GM10248 (cell line): ENCODE measurements around the gene MTX3.

Source experiments
- CTCF ChIA-PET: fragments of 300-600 bp; sonication (Branson Sonifier 250); formaldehyde crosslinking; extraction: SDS; loops from one replicate; lab custom pipeline; 2021; ENCODE audit warnings: antibody characterized with exemption; lab: Yijun Ruan, JAX
- POLR2A ChIA-PET: fragments of 350-650 bp; sonication (Branson Sonifier 250); formaldehyde crosslinking; extraction: SDS; loops from one replicate; lab custom pipeline; 2020; ENCODE audit warnings: antibody characterized with exemption; lab: Yijun Ruan, JAX
- DNase-seq: peaks from one replicate; pipeline ENCODE4 v3.0.0; 2012; ENCODE audit errors: extremely low spot score
- CTCF ChIP-seq: IDR thresholded peaks from 2 replicates; pipeline ENCODE4 v1.5.1; 2012; ENCODE audit warnings: mild to moderate bottlenecking, low read depth; ENCODE audit errors: extremely low read depth, missing control alignments, control extremely low read depth

The MTX3 gene

DNA sequence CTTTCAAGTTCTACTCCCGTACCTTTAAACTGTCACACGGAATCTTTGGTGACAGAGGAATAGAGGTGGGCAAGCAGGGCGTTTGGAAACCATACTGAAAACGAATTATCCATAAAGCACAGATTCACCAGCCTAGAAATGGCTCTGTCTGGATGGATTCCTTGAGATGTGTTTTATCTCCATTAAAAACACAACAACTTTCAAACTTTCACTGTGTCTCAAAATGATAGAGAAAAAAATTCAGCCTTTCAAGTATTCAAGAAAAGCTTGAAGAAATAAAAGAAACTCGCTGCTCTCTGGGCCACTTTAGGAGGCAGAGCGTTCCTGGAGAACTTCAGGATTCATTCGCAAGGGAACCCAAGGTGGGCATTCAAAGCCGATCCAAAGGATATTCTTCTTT lies 43.5 kb upstream of the MTX3 start:
- ChIA-PET CTCF (interaction anchor here (0.8 to 1.4 kb wide), 2 partner anchors 9 to 447 kb away, joined by 3 to 5 read pairs; no protein-coding TSS in a partner anchor), POLR2A (no interaction called here)
- DNase-seq = no peak
- TF ChIP-seq CTCF = no peak

DNA sequence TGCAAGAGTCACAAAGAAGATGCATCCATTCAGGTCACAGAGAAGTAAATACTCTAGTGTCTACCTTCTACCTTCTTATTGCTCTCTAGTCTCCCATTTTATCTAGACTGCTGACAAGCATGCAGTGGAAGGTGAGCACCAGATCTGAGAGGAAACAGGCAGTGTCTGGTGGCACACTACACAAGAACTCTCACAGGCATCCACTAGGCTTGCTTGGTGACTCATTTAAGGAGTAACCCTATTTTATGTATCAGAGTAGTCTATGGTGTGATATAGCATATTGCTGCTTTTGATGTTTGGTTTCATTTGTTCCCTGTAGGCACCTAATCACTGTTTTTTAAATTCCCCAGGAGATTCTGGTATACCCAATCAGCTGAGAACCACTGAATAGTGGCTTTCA lies 42.5 kb upstream of the MTX3 start:
- no peak for TF ChIP-seq CTCF
- POLR2A ChIA-PET = no interaction called here
- no peak for DNase-seq
- CTCF ChIA-PET = interaction anchor here (1.4 kb wide), 1 partner anchor 10 kb away, joined by 5 read pairs; no protein-coding TSS in a partner anchor

GRCh38 chr5:80031109-80031508 lies 40.0 kb upstream of the MTX3 start:
- POLR2A ChIA-PET = no interaction called here
- no peak for DNase-seq

GRCh38 chr5:80026841-80027240 lies 35.8 kb upstream of the MTX3 start:
- DNase-seq = no peak
- CTCF ChIA-PET = interaction anchor here (0.8 to 1.2 kb wide), 2 partner anchors 19 to 23 kb away, joined by 3 read pairs; no protein-coding TSS in a partner anchor
- POLR2A ChIA-PET = no interaction called here
- no peak for TF ChIP-seq CTCF

More at GRCh38 chr5:80031109-80031508, 40.0 kb upstream of the MTX3 start:
- TF ChIP-seq CTCF = no peak
- CTCF ChIA-PET = interaction anchor here (2.2 kb wide), 1 partner anchor 11 kb away, joined by 7 read pairs; no protein-coding TSS in a partner anchor

GRCh38 chr5:80025069-80025468 lies 34.0 kb upstream of the MTX3 start:
- ChIA-PET POLR2A (no interaction called here), CTCF (interaction anchor here (1.2 kb wide), 1 partner anchor 1000 kb away, joined by 3 read pairs; no protein-coding TSS in a partner anchor)
- no peak for TF ChIP-seq CTCF

GRCh38 chr5:80010754-80011392 lies 19.8 kb upstream of the MTX3 start:
- CTCF ChIA-PET = interaction anchor here (1.1 to 1.9 kb wide), 2 partner anchors 10 to 12 kb away, joined by 3 to 6 read pairs; no protein-coding TSS in a partner anchor
- TF ChIP-seq CTCF = no peak
- no peak for DNase-seq
- POLR2A ChIA-PET = no interaction called here

More at GRCh38 chr5:80025069-80025468, 34.0 kb upstream of the MTX3 start:
- no peak for DNase-seq
